CD4-positive, alpha-beta T cell treated with Interleukin-4 for 4 hours (primary cell): ENCODE data around the gene TBC1D22B.

Experiments
- DNase-seq: peaks from one replicate; pipeline ENCODE4 v3.0.0-alpha.2; 2020

Gene TBC1D22B

DNA sequence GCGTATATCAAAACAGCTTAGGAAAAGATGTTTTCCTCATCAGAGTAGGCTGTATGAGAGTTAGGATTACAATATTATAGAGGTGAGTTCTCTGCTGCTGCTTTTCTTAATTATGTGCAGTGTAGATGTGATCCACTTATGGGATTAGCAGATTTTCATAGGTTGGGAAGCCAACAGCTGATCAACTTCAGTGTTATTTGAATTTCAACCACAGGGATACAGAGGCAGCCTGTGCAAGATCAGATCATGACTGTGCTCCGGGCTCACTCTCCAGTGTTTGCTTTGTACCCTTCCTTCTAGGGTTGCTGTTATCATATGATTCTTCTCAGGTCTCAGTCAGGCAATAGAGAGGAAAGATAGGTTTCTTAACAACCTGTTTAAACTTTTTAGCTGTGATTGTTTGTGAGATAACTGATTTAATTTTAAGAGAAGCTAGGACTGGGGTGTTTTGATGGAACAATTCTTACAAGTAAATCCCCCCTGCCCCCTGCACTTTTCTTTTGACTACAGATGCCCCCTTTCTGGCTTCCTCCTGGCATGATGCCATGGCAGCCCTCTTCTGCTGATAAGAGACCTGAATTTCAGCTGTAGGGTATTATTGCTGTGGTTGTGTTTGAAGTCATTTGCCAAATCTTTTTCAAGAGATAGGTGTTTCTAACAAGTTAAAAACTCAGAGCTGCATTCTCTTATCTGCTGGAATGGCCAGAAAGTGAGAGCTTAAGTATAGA, 104.7 kb downstream of the TBC1D22B start:
- DNase-seq, result no peak

DNA sequence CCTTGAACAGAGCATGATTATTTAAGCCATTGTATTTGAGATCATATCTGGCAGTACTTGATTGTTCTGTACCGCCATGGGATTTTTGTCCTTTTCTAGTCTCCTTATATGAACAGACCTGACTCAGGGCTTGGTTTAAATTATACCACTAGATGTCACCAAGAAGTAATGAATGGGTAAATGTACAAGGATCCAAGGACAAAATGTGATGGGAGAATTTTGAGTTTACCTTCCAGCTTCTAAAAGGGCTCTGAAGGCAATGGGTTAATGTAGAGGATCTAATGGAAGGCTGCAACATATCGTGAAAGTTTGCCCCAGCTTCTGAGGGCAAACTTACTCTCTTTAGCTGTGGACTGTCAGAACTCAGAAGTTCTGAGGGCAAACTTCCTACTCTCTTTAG, 108.2 kb downstream of the TBC1D22B start:
- DNase-seq, result no peak

DNA sequence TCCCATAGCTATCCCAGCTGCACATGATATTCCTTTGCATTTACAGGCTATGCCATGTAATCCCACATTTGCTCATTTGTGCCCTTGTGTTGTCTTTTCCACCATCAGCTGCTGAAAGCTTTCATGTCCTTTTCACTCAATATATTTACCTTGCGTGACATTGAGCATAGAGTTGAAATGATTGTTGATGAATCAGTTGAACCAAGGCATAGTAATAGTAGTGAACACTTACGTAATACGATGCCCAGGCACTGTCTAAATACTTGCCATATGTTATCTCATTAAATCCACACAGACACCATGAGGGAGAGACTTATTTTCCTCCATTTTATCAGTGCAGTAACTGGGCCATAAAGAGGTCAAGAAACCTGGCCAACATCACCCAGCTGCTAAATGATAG, 109.3 kb downstream of the TBC1D22B start:
- no peak for DNase-seq

DNA sequence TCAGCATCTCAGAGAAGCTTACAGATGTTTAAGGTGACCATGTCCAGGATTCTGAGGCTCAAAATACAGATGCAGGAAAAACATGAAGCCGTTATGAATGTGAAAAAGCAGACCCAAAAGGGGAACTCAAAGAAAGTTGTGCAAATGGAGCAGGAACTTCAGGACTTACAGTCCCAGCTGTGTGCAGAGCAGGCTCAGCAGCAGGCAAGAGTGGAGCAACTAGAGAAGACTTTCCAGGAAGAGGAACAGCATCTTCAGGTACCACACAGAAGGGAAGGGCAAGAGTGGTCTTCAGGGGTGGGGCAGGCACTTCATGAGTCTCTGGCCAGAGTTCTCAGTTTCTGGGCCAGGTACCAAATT, 111.4 kb downstream of the TBC1D22B start:
- DNase-seq, result no peak

DNA sequence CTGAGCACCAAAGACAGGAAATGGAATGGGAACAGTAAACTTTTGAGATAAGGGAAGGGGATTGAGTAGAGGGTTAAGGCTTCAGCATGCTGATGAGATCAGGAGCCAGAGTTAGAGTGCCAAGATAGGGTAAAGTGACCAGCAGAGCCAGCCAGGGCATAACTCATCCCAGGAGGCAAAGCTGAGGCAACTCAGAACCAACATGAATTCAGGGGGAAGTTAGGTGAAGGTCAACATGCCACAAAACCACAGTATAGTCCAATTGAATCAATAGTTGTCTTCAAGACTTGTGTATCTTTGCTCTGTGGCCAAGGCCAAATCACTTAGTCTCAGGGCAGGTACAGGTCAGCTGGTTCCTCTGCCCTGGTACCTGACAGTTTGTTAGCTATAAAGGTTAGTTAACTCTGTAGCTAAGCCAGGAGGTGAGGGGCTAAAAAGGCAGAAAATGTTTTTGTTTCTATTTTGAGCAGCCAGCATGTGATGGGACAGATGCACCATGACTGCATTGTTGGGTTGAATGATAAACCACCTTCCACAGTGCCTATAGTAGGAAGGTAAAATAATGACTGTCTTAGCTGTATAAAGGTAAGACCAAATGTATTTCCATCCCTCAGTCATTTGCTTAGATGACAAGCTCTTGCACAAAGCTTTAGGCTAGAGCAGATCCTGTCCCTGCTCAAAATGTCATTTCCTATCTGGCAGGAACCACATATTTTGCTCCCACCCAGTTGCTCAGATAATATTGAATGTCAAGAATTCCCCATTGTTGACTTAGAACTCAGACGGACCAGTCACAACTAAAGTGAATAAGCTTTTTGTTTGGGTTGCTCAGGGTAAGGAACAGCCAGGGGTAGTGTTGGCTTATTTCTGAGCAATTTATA, 112.0 kb downstream of the TBC1D22B start:
- no peak for DNase-seq

DNA sequence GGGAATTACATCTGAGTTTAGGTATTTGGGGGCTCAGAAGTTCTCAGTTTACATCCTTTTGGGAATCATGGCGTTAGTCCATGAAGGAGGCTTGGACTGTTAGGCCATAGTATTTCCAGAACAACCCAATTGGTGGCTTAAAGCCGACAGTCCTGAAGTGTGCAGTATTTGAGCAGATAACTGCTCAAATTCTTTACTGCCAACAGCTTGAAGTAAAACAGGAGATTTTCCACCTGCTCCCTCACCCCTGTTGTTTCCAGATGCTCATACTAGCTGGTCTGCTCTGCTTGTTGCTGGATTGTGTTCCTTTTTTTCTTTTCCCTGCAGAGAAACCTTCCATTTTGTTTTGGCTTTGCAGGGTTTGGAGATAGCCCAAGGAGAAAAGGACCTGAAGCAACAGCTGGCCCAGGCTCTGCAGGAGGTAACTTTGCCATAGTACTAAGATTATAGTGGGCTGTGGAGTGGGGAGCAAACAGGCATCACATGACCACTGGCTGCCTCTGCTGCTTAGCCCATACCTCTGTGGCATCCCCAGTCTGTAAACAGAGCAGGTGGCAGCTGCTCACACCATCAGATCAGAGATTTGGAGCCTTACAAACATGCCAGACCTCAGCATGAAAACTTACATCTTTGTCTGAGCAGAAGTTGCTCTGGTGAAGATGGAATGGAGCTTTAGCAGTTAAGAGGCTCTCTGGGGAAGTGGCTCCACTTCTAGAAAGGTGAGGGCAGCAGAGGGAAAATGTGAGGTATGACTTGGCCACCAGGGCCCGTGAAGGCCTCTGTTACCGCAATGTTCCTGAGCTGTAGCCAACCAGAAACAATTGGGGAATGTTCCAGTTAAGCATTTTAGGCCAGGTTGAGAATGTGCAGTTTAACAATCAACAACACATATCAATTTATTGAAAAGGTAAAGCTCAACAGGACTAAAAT, 113.8 kb downstream of the TBC1D22B start:
- DNase-seq, result no peak

DNA sequence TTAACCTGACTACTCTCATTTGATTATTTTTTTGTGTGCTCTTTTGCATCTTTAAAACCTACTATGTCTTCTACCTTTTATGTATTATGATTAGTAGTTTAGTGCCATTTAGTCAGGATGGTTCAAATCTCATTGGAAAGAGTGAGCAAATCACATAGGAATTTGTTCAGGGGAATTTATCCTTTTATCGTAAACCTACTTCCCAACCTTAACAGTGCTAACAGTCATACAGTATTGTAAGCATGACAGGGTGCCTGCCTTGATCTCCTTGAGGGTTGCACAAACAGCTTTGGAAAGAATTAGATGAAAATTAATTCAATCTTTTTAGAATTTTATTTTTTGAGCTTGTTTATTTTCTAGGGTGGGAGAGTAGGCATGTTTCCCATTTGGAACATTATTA, 114.5 kb downstream of the TBC1D22B start:
- no peak for DNase-seq

DNA sequence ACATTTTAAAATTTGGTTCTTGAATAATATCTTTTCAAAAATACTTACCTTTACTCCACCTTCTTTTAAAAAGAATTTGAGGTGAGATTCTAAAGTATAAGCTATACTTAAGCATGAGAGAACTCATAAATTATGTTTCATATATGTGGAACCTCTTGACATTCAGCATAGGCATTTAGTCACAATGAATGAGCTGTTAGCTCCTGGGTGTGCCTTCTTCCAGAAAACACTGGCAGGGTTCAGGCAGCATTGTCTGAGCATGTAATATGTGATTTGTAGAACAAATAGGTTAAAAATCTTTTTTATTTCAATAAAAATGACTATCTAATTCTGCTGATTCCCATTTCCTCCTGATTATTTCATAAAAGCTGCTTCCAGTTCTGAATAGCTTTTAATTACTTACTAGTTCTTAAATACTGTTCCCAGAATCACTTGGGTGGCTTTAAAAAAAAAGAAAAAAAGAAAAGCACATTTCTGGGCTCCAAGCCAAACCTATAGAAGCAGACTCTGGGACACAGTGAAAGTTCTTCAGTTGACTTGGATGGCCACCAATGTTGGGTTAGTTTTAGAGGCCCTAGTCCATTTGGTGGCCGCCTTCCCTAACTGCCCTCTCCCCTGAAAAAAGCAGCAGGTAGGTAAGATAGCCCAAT, 116.4 kb downstream of the TBC1D22B start:
- no peak for DNase-seq

DNA sequence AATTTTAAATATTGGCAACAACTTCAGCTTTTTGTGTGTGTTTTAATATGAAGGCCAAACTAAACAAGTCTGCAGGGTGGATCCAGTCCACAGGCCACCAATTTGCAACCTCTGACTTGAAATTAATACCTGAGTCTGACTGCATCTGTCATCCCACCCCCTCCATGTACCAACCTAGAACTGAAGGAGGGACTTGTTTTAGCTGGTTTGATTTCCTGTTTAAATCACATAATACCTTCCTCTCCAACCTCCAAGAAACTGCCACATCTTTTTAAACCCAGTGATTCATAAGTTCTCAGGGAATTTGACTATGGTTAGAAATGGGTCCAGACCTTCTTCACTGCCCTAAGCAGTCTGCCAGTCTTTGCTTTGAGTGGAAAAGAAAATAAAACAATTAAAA, 117.8 kb downstream of the TBC1D22B start:
- DNase-seq, result no peak

DNA sequence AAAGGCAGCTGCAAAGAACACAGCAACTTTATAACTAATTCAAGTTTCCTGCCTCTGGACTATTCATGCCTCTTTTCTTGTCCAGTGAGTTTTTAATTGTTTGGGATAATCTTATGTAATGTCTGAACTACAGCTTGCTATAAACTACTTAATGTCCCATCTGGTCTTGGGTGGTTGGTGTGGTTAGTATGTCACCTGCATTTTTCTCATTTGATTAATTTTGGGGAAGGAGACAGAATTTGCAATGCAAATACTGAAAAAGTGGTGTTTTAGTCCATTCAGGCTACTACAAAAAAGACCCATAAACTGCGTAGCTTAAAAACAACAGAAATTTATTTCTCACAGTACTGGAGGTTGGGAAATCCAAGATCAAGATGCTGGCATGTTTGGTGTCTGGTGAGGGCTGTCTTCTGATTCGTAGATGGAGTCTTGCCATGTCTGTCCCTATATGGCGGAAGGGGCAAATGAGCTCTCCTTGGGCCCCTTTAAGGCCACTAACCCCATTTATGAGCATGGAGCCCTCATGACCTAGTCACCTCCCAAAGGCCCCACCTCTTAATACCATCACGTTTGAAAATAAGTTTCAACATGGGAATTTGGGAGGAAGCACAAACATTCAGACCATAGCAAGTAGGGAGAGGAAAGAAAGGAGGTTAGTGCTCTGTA, 118.6 kb downstream of the TBC1D22B start:
- DNase-seq, result no peak

DNA sequence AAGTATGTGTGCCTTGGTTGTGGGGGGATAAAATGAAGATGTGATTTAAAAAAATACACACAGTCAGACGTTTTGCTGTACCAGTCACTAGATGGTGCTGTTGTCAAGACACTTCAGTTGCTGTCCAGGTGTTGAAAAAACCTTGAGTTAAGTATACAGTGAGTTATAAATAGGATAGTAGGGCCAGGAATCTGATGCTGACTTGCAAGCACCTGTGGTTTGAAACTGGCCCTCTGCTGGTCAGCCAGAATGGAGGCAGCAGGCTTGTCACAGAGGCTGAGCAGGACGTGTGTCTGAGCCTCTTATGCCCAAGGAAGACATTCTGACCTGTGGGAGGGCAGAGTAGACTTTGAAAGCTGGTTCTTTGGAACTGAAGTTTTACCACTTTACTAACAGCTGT, 124.0 kb downstream of the TBC1D22B start:
- DNase-seq, result peak; percentile 51
